Trophoblast cell (in vitro differentiated cells and primary cell): ENCODE measurements around the gene MAGEA11.
A peak's percentile ranks its signal among the peaks of the same experiment; 100 is the strongest.

Experiments used
- DNase-seq, 2 donors: peaks; one replicate each; pipeline ENCODE4 v3.0.0-alpha.2; 2016
- H2AFZ ChIP-seq: 2 replicates; pipeline ENCODE4 v1.6.1; 2013; ENCODE audit warnings: low read length, moderate library complexity, mild to moderate bottlenecking; ENCODE audit not compliant: insufficient read depth, poor library complexity
- H2AK5ac ChIP-seq: 2 replicates; pipeline ENCODE4 v1.6.1; 2013; ENCODE audit warnings: mild to moderate bottlenecking, low read length
- H2BK120ac ChIP-seq: 2 replicates; pipeline ENCODE4 v1.6.1; 2013; ENCODE audit warnings: low read length, mild to moderate bottlenecking, moderate library complexity; ENCODE audit not compliant: insufficient read depth, poor library complexity
- H2BK12ac ChIP-seq: 2 replicates; pipeline ENCODE4 v1.6.1; 2013; ENCODE audit warnings: mild to moderate bottlenecking, low read length, moderate library complexity
- H2BK5ac ChIP-seq: 2 replicates; pipeline ENCODE4 v1.6.1; 2013; ENCODE audit warnings: low read length, low read depth, moderate library complexity, mild to moderate bottlenecking; ENCODE audit not compliant: poor library complexity
- H3K14ac ChIP-seq: 2 replicates; pipeline ENCODE4 v1.6.1; 2013; ENCODE audit warnings: mild to moderate bottlenecking, low read length
- H3K18ac ChIP-seq: 2 replicates; pipeline ENCODE4 v1.6.1; 2013; ENCODE audit warnings: mild to moderate bottlenecking, low read length
- H3K23ac ChIP-seq: 2 replicates; pipeline ENCODE4 v1.6.1; 2013; ENCODE audit warnings: low read length
- H3K27ac ChIP-seq: 2 replicates; pipeline ENCODE4 v1.5.1; 2013; ENCODE audit warnings: low read depth, mild to moderate bottlenecking, inconsistent platforms, low read length, moderate library complexity
- H3K27me3 ChIP-seq: 2 replicates; pipeline ENCODE4 v1.6.1; 2013; ENCODE audit warnings: inconsistent platforms, mild to moderate bottlenecking, low read length, moderate library complexity; ENCODE audit not compliant: insufficient read depth
- H3K36me3 ChIP-seq, 2 experiments: 1 replicate in 1 of 2; 2 replicates in 1 of 2; pipeline ENCODE4 v1.6.1; 2013; ENCODE audit warnings: low read length in 2 of 2, mild to moderate bottlenecking in 2 of 2, moderate library complexity in 1 of 2; ENCODE audit not compliant: insufficient read depth in 2 of 2, control insufficient read depth in 1 of 2
- H3K4ac ChIP-seq: 2 replicates; pipeline ENCODE4 v1.6.1; 2013; ENCODE audit warnings: low read depth, mild to moderate bottlenecking, low read length, moderate library complexity
- H3K4me1 ChIP-seq, 2 experiments: 1 replicate in 1 of 2; 2 replicates in 1 of 2; pipeline ENCODE4 v1.6.1; 2013; ENCODE audit warnings: low read length in 2 of 2, mild to moderate bottlenecking in 2 of 2, moderate library complexity in 1 of 2; ENCODE audit not compliant: insufficient read depth in 2 of 2, control insufficient read depth in 1 of 2
- H3K4me2 ChIP-seq: 2 replicates; pipeline ENCODE4 v1.6.1; 2013; ENCODE audit warnings: inconsistent platforms, mild to moderate bottlenecking, low read length, moderate library complexity
- H3K4me3 ChIP-seq: 2 replicates; pipeline ENCODE4 v1.5.1; 2013; ENCODE audit warnings: mild to moderate bottlenecking, low read depth, low read length, inconsistent platforms
- H3K79me1 ChIP-seq: one replicate; pipeline ENCODE4 v1.6.1; 2013; ENCODE audit warnings: low read length
- H3K79me2 ChIP-seq: 2 replicates; pipeline ENCODE4 v1.6.1; 2013; ENCODE audit warnings: low read length, mild to moderate bottlenecking; ENCODE audit not compliant: control insufficient read depth, insufficient read depth, poor library complexity
- H3K9ac ChIP-seq: 2 replicates; pipeline ENCODE4 v1.6.1; 2013; ENCODE audit warnings: mild to moderate bottlenecking, low read length
- H3K9me3 ChIP-seq: 2 replicates; pipeline ENCODE4 v1.6.1; 2013; ENCODE audit warnings: low read depth, mild to moderate bottlenecking, control low read depth, inconsistent platforms, low read length; ENCODE audit not compliant: insufficient read depth
- H4K12ac ChIP-seq: 2 replicates; pipeline ENCODE4 v1.6.1; 2013; ENCODE audit warnings: low read depth, mild to moderate bottlenecking, low read length, moderate library complexity
- H4K8ac ChIP-seq: 2 replicates; pipeline ENCODE4 v1.6.1; 2013; ENCODE audit warnings: low read depth, mild to moderate bottlenecking, low read length, moderate library complexity
- H4K91ac ChIP-seq: one replicate; pipeline ENCODE4 v1.6.1; 2013; ENCODE audit warnings: low read depth, mild to moderate bottlenecking, low read length, moderate library complexity
- WGBS: extraction: QIAGEN DNeasy Blood & Tissue Kit; methylation state at CpG from one replicate; pipeline ENCODE4 v1.1.7; 2013; ENCODE audit warnings: missing lambda C conversion rate; ENCODE audit not compliant: insufficient read length, insufficient coverage; ENCODE audit errors: extremely low coverage; 5-methylcytosine and 5-hydroxymethylcytosine counted together

MAGEA11 gene

GRCh38 chrX:149681182-149681581 is 30.7 kb upstream of the MAGEA11 start:
- no peak overlapping the region for H2BK5ac ChIP-seq
- H3K4me2 ChIP-seq: no peak overlapping the region
- H2AK5ac ChIP-seq: no peak overlapping the region
- DNase-seq: no peak
- H3K4me3 ChIP-seq: no peak overlapping the region
- H3K79me2 ChIP-seq: no peaks in the 10 kb centered on the region
- H2BK12ac ChIP-seq: no peak overlapping the region
- H4K12ac ChIP-seq: no peak overlapping the region
- no peak overlapping the region for H3K4ac ChIP-seq
- no peak overlapping the region for H2BK120ac ChIP-seq
- H3K9me3 ChIP-seq: no peaks in the 10 kb centered on the region
- no CpG with 5 or more reads among the region's 2 CpGs for WGBS
- no peak overlapping the region for H3K18ac ChIP-seq
- H3K36me3 ChIP-seq: no peaks in the 10 kb centered on the region
- no peaks in the 10 kb centered on the region for H3K27me3 ChIP-seq
- H3K9ac ChIP-seq: no peak overlapping the region
- no peaks in the 10 kb centered on the region for H3K4me1 ChIP-seq
- no peak overlapping the region for H4K8ac ChIP-seq
- no peaks in the 10 kb centered on the region for H3K79me1 ChIP-seq
- no peak overlapping the region for H3K27ac ChIP-seq
- H3K14ac ChIP-seq: no peak overlapping the region
- H2AFZ ChIP-seq: no peak overlapping the region
- H3K23ac ChIP-seq: no peak overlapping the region
- H4K91ac ChIP-seq: no peak overlapping the region

GRCh38 chrX:149682031-149682430 is 29.8 kb upstream of the MAGEA11 start:
- Histone ChIP-seq H3K9ac (no peak overlapping the region), H3K14ac (no peak overlapping the region), H2AFZ (no peak overlapping the region), H3K27ac (no peak overlapping the region), H3K36me3 (no peaks in the 10 kb centered on the region), H2BK5ac (no peak overlapping the region), H3K4me2 (no peak overlapping the region), H4K12ac (no peak overlapping the region), H2BK12ac (no peak overlapping the region), H4K8ac (no peak overlapping the region), H2BK120ac (no peak overlapping the region), H4K91ac (no peak overlapping the region), H3K79me1 (no peaks in the 10 kb centered on the region), H3K4me1 (no peaks in the 10 kb centered on the region), H2AK5ac (no peak overlapping the region), H3K23ac (no peak overlapping the region), H3K4ac (no peak overlapping the region), H3K9me3 (no peaks in the 10 kb centered on the region), H3K79me2 (no peaks in the 10 kb centered on the region), H3K4me3 (no peak overlapping the region), H3K27me3 (no peaks in the 10 kb centered on the region), H3K18ac (no peak overlapping the region)
- DNase-seq: peak in 1 of 2 donors; percentile 33
- WGBS: no CpG with 5 or more reads among the region's 3 CpGs

GRCh38 chrX:149682956-149683947 is 28.6 kb upstream of the MAGEA11 start:
- no CpG with 5 or more reads among the region's 9 CpGs for WGBS
- Histone ChIP-seq H3K18ac (no peak overlapping the region), H4K91ac (no peak overlapping the region), H3K27me3 (no peaks in the 10 kb centered on the region), H3K9me3 (no peaks in the 10 kb centered on the region), H3K9ac (no peak overlapping the region), H2BK12ac (no peak overlapping the region), H3K4ac (no peak overlapping the region), H3K36me3 (no peaks in the 10 kb centered on the region), H4K12ac (no peak overlapping the region), H2BK120ac (no peak overlapping the region), H3K79me1 (no peaks in the 10 kb centered on the region), H3K4me1 (peaks cover 0 to 2% of the 10 kb centered on the region in 2 experiments), H2AFZ (no peak overlapping the region), H2AK5ac (no peak overlapping the region), H3K14ac (no peak overlapping the region), H3K4me3 (no peak overlapping the region), H3K23ac (no peak overlapping the region), H4K8ac (no peak overlapping the region), H3K79me2 (no peaks in the 10 kb centered on the region), H2BK5ac (no peak overlapping the region), H3K4me2 (no peak overlapping the region), H3K27ac (no peak overlapping the region)
- peak in 1 of 2 donors; percentile 30 for DNase-seq

- H2AFZ ChIP-seq: no peak overlapping the region
- no peak overlapping the region for H2BK12ac ChIP-seq
- H3K9me3 ChIP-seq: no peaks in the 10 kb centered on the region
- no peak overlapping the region for H3K14ac ChIP-seq
- peaks cover 0 to 2% of the 10 kb centered on the region in 2 experiments for H3K4me1 ChIP-seq
- H3K79me1 ChIP-seq: no peaks in the 10 kb centered on the region
- H2AK5ac ChIP-seq: no peak overlapping the region
- H3K18ac ChIP-seq: no peak overlapping the region
- H3K27ac ChIP-seq: no peak overlapping the region
- no peak overlapping the region for H4K91ac ChIP-seq
- H4K8ac ChIP-seq: no peak overlapping the region
- no peak overlapping the region for H3K4me3 ChIP-seq
- no peaks in the 10 kb centered on the region for H3K79me2 ChIP-seq
- no peaks in the 10 kb centered on the region for H3K27me3 ChIP-seq
- no peaks in the 10 kb centered on the region for H3K36me3 ChIP-seq
- peak; percentile 52 to 71 for DNase-seq
- no CpG with 5 or more reads among the region's 6 CpGs for WGBS
- H2BK5ac ChIP-seq: no peak overlapping the region
- H3K23ac ChIP-seq: no peak overlapping the region
- no peak overlapping the region for H3K4ac ChIP-seq
- H2BK120ac ChIP-seq: no peak overlapping the region
- no peak overlapping the region for H3K4me2 ChIP-seq
- H3K9ac ChIP-seq: no peak overlapping the region
- H4K12ac ChIP-seq: no peak overlapping the region
Observed at GRCh38 chrX:149683966-149684730, 27.7 kb upstream of the MAGEA11 start.
